Endothelial cell of umbilical vein (primary cell): ENCODE results near the gene RNF111.

Source experiments
- CTCF ChIP-seq, 2 donors: IDR thresholded peaks; 1 replicate in 1 of 2; 2 replicates in 1 of 2; pipeline ENCODE4 v1.5.1; 2011; ENCODE audit warnings: low read length in 2 of 2, mild to moderate bottlenecking in 2 of 2, moderate library complexity in 2 of 2, control low read depth in 1 of 2, inconsistent platforms in 1 of 2, low read depth in 1 of 2; ENCODE audit not compliant: insufficient read depth in 1 of 2; ENCODE audit errors: extremely low read depth in 1 of 2
- POLR2A ChIP-seq: IDR thresholded peaks from 2 replicates; pipeline ENCODE4 v1.6.1; 2012; ENCODE audit warnings: low read depth, mild to moderate bottlenecking, control low read depth, low read length

- TF ChIP-seq CTCF (IDR thresholded peaks at IDR 0.05; ENCODE audit: extremely low read depth in 1 of 2, insufficient read depth in 1 of 2, low read depth in 1 of 2, low read length in 2 of 2), result no peak
- TF ChIP-seq POLR2A, result no peak
These were observed 127.6 kb downstream of the RNF111 start for GRCh38 chr15:59115047-59115446.
